Fibroblast of lung (primary cell): Measurements from ENCODE around the gene RAB9A.
"Not testable (repeated sequence)": the region's sequence is repeated elsewhere in the genome, so short reads cannot be mapped to it uniquely, and the experiment has no call there.

ENCODE experiments used
- EZH2 ChIP-seq: IDR thresholded peaks from 2 replicates; pipeline ENCODE4 v1.5.1; 2012; ENCODE audit warnings: low read length, control low read depth, mild to moderate bottlenecking; ENCODE audit errors: missing control alignments
- TF ChIP-seq, protein P1 (sequence below), 2 donors: IDR thresholded peaks in 1 of 2; conservative IDR thresholded peaks in 1 of 2; 1 replicate in 1 of 2; 2 replicates in 1 of 2; pipeline ENCODE4 v1.5.1; 2011 to 2012; ENCODE audit warnings: low read length in 2 of 2, control low read depth in 1 of 2, inconsistent platforms in 1 of 2, low read depth in 1 of 2, mild to moderate bottlenecking in 1 of 2

DNA sequence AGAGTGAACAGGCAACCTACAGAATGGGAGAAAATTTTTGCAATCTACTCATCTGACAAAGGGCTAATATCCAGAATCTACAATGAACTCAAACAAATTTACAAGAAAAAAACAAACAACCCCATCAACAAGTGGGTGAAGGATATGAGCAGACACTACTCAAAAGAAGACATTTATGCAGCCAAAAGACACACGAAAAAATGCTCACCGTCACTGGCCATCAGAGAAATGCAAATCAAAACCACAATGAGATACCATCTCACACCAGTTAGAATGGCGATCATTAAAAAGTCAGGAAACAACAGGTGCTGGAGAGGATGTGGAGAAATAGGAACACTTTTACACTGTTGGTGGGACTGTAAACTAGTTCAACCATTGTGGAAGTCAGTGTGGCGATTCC is 47.2 kb upstream of the RAB9A start:
- TF ChIP-seq, protein P1, sequence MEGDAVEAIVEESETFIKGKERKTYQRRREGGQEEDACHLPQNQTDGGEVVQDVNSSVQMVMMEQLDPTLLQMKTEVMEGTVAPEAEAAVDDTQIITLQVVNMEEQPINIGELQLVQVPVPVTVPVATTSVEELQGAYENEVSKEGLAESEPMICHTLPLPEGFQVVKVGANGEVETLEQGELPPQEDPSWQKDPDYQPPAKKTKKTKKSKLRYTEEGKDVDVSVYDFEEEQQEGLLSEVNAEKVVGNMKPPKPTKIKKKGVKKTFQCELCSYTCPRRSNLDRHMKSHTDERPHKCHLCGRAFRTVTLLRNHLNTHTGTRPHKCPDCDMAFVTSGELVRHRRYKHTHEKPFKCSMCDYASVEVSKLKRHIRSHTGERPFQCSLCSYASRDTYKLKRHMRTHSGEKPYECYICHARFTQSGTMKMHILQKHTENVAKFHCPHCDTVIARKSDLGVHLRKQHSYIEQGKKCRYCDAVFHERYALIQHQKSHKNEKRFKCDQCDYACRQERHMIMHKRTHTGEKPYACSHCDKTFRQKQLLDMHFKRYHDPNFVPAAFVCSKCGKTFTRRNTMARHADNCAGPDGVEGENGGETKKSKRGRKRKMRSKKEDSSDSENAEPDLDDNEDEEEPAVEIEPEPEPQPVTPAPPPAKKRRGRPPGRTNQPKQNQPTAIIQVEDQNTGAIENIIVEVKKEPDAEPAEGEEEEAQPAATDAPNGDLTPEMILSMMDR (conservative IDR thresholded peaks at IDR 0.05 in 1 of 2, IDR thresholded peaks at IDR 0.05 in 1 of 2; ENCODE audit: low read depth in 1 of 2, low read length in 2 of 2): not testable (repeated sequence)
- not testable (repeated sequence) for TF ChIP-seq EZH2
